HG03432 (cell line): ENCODE data around the gene CCL5.

Experiments
- ATAC-seq: cut with Tn5 transposase; IDR thresholded peaks from one replicate; pipeline ENCODE4 v1.9.1; 2021; ENCODE audit warnings: mild to moderate bottlenecking, moderate library complexity; ENCODE audit not compliant: unreplicated experiment

CCL5 gene

DNA sequence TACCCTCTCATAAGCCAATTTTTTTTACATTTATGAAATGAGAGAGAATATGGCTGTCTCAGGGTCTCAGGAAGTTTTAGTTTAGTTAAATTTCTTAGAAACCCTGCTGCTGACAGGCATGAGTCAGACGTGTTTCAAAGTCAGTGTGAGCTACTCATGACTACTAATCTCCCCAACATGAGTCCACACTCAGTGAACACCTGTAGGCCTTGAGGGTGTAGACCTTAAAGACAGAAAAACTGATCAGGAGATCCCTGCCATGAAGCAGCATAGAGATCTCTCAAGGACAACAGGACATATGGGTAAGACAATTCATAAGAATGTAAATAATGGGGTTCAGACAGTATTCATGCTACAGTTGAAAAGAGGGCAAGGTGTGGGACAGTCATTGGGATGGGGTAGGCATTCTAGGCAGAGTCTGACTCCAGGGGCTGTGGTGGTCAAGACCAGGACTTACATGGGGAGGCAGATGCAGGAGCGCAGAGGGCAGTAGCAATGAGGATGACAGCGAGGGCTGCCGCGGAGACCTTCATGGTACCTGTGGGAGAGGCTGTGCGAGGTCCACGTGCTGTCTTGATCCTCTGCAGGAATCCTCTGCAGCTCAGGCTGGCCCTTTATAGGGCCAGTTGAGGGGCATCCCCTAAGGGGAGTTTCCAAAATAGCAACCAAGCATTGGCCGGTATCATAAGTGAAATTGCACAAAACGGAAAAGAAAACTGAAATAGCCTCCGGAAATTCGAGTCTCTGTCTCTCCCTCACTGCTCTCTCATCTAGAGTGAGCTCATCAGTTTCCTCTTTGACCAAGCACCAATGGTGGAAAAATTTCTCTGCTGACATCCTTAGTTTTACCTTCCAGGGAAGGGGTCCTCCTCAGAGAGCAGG lies at the start of gene CCL5:
Gene CCL5 (minus strand): TSS at position 588 of the 882 bp plus-strand sequence.
- ATAC-seq = peak; percentile 90

DNA sequence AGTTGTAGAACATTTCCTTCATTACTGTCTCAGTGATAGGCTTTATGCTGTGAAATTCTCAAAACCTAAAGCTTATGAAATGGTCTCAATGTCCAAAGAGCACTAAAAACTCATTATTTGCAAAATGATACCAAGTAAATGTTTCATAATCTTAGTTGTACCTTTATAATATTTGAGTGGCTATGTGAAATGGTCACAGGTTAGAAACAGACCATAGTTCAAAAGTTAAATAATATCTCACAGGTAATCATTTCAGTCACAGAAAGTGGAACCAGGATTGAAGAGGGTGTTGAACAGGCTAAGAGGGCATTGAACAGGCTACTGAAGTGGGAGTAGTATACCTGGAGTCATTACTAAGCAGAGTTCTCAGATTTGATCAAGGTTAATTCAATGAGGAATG lies 47.6 kb upstream of the CCL5 start:
- no peak for ATAC-seq

DNA sequence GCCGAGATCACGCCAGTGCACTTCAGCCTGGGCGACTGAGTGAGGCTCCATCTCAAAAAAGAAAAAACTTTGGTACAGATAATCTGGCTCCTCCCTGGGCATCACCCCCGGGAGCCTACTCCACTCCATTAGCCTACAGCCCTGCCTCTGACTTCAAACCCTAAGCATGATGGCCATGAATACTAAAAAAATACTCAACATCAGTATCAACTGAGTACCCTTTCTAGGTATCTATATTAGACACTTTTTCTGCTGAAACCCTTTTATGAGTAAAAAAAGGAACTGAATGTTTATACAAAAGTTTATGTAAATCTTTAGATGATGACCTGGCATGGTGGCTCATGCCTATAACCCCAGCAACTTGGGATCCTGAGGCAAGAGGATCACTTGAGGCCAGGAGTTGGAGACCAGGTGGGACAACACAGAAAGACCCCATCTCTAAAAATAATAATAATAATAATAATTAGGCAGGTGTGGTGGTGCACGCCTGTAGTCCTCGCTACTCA lies 43.5 kb upstream of the CCL5 start:
- no peak for ATAC-seq

DNA sequence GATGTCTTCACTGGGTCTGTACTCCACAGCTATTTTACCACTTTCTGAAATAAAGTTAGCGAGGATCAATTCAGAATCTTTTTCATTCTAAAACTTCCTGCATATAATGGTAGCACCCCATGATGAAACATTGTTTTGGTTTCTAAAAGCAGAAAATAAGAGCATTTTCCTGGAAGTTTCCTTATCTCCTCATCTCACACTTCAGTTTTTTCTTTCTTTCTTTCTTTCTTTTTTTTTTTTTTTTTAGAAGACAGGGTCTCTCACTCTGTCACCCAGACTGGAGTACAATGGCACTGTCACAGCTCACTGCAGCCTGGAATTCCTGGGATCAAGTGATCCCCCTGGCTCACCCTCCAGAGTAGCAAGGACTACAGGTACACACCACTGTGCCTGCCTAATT lies 40.1 kb upstream of the CCL5 start:
- ATAC-seq = no peak

DNA sequence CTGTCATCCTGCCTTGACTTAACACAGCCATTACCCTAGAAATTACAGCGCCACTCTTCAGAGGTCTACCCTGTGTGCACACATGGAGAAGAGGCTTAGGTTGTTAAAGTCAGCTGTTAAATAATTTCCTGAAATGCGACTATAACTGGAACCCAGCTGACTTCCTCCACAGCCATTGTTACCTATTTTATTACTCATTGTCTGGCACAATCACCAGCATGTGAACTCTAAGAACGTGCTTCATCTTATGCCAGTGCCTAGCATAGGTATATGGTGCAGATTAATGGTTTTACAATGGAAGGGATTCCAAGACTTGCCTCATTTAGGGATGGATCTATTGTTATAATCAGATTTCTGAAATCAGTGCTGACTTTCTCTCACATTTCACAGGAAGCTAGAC lies 38.5 kb upstream of the CCL5 start:
- no peak for ATAC-seq

DNA sequence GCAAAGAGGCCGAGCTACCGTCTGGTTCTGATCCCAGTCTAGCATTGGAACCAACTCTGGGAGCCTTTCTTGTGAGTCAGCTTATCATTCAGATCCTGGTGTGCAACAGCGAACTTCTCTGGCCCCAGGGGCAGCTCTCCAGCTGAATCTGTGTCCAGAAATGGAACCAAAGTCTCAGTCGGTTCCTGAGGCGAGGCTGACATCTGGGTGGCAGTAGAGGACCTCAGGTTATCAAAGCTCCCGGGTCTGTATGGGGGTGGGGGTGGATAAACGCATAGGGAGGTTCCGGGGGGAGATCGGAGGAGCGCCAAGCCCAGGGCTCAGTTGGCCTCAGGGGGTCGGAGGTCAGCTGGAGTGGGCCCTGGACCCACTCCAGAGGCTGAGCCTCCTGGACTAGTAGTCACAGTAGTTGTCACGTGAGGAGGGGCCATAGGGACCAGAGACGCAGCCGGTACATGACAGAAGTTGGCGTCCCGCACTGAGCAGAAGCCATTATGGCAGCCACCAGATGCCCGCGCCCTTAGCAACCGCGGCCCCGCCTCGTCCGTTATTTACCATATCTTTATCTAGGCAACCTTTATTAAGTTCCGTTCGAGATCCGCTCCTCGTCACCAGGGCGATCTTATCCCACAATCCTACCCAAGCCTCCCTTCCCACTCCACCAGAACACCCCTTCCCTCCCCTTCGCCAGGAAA lies 37.5 kb upstream of the CCL5 start:
- ATAC-seq = no peak

DNA sequence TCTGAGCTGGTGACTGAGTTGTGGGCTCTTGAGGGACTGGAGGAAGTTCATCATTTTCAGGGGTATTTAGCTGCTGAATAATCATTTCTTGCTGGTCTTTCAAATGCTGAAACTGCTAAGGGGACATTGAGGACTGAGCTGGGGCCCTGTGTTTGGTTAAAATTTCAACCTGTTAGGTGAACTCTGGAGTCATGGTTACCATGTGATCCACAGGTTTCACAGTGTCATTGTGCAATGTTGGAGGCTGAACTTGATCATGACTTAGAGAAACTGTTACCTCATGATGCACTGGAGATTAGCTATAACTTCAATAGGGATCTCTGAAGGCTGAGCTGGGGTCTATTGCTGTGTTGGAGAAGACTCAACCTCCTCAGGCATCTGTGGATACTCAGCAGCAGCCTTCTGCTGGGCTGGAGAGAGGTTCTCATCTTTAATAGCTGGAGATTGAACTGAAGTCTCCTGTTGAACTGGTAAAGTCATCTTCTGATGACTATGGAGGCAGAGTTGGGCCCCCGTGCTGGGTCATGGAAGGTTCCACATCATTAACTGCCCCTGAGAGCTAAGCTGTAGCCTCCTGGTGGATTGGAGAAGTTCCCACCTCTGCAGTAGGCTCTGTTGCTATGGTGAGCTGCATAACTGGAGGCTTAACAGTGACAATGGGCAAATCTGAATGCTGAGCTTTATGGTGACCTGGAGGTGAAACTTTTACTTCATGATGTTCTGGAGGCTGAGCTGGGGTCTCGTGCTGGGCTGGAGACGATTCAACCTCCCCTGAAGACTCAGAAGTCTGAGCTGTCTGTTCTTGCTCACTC lies 35.2 kb upstream of the CCL5 start:
- ATAC-seq = no peak

DNA sequence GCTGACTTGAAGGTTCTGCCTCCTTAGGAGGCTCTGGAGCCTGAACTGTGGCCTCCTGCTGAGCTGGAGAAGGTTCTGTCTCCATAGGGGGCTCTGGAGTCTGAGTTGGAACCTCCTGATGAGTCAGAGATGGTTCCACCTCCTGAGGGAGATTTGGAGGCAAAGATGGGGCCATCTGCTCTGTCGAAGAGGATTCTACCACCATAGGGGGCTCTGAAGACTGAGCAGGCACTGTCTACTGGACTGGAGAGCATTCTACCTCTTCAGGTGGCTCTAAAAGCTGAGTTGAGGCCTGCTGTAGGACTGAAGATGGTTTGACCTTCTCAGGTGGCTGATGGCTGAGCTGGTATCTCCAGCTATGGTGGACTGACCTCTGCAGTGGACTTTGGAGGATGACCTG lies 34.2 kb upstream of the CCL5 start:
- no peak for ATAC-seq

DNA sequence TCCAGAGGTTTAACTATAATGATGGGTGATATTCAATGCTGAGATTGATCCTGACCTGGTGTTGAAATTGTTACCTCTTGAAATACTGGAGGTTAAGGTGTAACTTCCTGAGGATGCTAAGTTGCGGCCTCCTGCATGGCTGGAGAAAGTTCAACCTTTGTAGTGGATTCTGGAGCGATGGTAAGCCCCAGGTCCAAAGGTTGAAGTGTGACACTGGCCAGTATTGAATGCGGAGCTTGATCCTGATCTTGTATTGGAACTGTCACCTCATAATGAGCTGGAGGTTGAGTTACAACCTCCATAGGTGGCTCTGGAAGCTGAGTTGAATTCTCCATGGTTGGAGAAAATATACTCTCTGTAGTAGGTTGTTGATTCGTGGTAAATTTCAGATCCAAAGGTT lies 33.4 kb upstream of the CCL5 start:
- ATAC-seq = no peak

DNA sequence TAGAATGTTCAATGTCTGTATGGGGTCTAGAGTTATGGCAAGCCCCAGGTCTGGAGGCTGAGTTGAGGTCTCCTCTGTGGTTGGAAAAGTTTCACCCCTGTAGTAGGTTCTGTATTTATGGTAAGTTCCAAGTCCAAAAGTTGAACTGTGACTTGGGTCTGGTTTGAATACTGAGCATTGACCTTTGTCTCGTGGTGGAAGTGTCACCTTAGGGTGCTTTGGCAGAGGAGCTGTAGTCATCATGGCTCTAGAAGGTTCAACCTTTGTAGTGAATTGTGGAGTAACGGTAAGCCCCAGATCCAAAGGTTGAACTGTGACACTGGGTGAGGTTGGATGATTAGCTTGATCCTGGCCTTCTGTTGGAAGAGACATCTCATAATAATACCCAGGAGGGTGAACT lies 32.8 kb upstream of the CCL5 start:
- no peak for ATAC-seq

DNA sequence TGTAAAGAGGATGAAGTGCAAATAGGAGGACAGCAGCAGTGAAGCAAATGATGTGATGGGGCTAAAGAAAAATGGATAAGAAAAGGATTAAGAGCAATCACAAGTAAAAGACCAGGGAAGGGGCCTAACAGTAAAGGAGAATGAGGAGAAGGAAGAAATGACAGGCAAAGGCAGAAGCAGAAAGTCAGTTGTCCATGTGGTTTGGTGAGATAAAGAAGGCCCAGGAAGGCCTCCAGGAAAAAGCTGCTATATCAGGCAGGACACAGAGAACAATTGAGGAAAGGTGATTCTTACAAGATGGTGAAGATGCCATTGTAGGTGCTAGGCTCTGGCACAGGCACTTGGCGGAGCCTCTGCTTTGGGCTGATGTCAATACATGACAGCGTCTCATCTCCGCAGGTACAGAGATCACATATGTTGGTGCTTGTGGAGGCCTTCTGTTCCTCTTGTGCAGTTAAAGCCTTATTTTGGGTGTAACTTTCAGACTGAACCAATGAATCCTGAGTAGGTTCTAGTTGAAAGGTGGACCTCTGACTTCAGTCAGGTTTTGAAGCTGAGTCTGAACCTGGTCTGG lies 32.3 kb upstream of the CCL5 start:
- no peak for ATAC-seq

DNA sequence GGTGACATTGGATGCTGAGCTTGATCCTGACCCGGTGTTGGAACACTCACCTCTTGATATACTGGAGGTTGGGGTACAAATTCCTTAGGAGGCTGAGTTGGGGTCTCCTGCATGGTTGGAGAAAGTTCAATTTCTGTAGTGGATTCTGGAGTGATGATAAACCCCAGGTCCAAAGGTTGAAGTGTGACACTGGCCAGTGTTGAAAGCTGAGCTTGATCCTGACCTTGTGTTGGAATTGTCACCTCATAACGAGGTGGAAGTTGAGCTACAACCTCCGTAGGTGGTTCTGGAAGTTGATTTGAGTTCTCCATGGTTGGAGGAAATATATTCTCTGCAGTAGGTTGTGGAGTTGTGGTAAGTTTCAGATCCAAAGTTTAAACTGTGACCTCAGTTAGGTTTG lies 29.2 kb upstream of the CCL5 start:
- no peak for ATAC-seq

DNA sequence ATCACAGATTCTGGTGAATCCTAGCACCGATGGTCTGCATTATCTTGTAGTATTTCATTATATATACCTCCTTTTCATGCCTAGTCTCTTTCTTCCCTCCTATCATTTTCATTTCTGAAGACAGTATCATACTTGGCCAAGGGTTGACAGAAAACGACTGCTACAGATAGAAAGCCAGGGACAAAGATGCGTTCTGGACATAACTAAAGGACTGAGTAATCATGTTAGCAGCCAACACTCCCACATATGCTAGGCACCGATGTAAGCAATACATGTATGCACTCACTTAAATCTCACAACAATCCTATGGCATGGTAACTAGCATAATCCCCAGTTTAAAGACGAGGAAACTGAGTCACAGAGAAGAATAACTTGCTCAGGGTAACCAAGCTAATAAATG lies 27.5 kb upstream of the CCL5 start:
- no peak for ATAC-seq

DNA sequence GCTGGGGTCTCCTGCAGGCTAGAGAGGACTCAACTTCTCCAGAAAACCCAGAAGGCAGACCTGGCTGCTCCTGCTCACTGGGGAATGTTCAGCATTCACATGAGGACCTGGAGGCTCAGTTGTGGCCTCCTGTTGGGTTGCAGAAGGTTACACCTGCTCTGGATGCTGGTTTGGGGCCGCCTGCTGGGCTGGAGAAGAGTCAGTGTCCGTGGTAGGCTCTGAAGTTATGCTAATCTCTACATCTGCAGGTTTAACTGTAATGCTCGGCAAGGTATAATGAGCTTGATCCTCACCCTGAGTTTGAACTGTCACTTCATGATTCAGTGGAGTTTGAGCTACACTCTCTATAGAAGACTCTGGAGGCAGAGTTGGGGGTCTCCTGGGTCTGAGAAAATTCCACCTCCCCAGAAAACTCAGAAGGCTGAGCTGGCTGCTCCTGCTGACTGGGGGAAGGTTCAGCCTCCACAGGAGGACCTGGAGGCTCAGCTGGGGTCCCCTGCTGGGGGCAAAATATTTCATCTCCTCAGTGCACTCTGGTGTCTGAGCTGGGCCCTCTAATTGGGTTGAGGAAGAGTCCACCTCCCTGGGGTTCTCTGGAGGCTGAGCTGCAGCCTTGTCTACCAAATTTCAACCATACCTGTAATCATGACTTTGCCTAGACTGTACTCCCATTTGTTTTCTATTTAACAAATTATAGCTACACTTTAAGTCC lies 26.9 kb upstream of the CCL5 start:
- ATAC-seq = no peak

DNA sequence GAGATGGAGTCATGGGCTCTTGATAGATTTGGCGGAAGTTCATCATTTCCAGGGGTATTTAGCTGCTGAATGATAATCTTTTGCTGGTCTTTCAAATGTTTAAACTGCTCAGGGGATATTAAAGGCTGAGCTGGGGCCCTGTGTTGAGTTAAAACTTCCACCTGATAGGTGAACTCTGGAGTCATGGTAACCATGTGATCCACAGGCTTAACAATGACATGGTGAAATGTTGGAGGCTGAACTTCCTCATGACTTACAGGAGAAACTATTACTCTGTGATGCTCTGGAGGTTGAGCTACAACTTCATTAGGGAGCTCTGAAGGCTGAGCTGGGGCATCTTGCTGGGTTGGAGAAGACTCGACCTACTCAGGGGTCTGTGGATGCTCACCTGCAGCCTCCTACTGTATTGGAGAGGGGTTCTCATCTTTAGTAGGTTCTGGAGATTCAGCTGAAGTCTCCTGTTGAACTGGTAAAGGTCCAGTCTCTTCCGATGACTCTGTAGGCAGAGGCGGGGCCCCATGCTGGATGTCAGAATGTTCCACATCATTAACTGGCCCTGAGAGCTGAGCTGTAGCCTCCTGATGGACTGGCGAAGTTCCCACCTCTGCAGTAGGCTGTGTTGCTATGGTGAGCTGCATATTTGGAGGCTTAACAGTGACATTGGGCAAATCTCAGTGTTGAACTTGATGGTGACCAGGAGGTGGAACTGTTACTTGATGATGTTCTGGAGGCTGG lies 26.2 kb upstream of the CCL5 start:
- no peak for ATAC-seq

DNA sequence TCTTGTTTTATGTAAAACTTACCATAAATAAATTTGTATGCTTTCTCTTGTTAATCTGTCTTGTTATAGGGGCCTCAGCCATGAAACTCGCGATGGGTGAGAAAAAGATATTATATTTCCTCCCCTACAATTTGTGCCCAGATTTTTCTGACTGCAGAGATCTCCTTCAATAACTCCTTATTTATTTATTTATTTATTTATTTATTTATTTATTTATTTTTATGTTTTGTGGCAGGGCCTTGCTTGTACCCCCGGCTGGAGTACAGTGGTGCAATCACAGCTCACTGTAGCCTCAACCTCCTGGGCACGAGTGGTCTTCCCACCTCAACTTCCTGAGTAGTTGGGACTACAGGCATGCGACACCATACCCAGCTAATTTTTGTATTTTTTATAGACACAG lies 23.3 kb upstream of the CCL5 start:
- ATAC-seq = no peak

DNA sequence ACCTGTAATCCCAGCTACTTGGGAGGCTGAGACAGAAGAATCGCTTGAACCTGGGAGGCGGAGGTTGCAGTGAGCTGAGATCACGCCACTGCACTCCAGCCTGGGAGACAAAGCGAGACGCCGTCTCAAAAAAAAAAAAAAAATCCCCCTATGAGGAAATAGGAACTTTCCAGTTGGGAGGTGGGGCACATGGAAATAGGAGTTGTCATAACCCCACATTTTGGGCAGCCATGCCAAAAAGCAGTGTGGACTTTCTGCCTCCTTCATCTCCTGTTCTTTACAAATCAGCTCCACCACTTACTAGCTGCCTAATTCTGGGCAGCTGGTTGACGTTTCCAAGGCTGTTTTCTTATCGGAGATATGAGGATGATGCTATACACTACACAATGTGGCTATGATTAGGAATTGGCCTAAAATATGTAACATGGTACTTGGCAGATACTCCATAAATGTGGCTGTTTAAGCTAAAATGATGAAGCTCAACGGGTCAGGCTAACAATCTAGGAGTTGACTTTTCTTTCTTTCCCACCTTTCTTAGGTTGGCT lies 21.5 kb upstream of the CCL5 start:
- no peak for ATAC-seq

DNA sequence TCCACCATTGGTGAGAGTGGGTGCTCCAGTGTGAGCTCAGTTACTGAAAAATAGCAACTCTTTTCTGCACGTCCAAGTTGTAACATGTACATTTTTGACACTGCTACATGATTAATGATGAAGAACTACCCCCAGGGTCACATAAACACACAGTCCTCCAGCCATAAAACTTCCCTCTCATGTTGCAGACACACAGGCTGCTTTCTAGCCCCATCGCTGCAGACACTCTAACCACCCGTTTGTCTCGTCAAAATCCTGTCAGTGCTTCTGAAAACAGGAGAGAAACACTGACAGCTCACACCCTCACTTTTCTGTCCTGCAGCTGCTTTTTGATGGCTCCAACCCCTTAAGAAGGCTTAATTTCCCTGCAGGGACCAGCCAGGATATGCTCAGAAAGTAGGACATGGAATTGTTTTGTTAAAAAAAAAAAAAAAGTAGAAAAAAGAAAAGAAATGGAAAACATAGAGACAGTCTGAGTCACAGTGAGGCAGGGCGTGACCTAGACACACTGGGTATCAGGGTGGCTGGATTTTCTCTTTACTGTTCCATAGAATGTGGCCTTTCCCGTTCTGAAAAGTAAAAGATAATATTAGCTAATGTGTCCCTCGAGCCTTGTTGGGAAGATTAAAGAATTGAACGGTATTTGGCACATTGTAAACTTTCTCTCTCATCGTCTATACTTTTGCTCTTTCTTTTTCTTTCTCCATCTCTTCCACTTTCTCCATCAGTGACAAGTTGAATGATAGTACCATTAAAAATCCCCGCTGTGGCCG lies 20.7 kb upstream of the CCL5 start:
- ATAC-seq = no peak

DNA sequence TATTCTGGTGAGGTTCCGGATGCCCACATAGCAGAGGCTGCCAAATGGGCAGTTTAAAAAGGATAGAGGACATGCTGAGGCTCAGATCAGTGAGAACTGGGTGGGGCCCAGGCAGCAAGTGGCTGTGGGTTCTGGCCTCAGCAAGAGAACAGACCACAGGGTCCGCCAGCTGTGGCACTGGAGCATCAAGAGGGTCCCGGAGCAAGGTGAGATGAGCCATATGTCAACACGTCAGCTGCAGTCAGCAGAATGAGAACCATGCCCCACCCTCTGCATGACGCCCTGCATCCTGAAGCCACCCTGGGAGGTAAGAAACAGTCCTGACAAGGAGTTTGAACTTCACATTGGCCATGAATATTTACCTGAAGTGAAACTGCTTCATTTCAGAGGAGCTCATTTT lies 20.1 kb upstream of the CCL5 start:
- no peak for ATAC-seq
